ENCODE results near the gene GPR55.

The GPR55 gene

GRCh38 chr2:230901006-230901405 is 24.0 kb downstream of the GPR55 start:
- no peak overlapping the region for H3K4me3 ChIP-seq (ENCODE audit: control insufficient read depth, low read depth, low read length)
- no peak for TF ChIP-seq CTCF (IDR thresholded peaks at IDR 0.05; ENCODE audit: control insufficient read depth, insufficient read depth, low read depth, low read length, missing control alignments)
- DNase-seq (ENCODE audit: low read depth), result no peak

DNA sequence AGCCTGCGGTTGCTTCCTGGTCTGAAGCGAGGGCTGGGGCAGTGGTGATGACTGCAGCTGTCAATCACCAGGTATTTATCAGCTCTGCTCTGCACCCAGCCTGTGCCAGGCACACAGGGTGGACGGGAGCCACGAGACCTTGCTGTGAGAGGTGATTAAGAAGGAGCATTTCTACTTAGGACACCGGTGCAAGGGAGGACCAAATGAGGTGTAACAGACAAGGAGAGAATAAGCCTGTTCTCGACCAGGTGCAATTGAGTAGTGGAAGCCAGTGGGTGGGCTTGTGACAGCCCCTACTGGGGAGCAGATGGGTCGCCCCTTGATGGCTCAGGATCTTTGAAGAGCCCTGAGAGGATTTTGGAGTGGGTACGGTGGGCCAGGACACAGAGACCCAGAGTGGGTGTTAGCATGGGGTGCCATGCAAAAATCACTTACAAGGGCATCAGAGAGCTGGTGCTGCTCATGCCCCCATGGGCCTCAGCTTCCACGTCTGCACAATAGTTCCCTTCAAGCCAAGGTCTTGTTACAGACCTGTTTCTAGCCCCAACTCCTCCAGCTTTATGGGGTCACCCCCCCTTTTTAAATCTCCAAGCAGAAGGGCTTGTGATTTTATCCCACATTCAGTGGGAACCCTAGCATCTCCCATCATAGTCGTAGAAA is 24.6 kb downstream of the GPR55 start:
- no peak for DNase-seq (ENCODE audit: low read depth)
- no peak overlapping the region for H3K4me3 ChIP-seq (ENCODE audit: control insufficient read depth, low read depth, low read length)
- no peak for TF ChIP-seq CTCF (IDR thresholded peaks at IDR 0.05; ENCODE audit: control insufficient read depth, insufficient read depth, low read depth, low read length, missing control alignments)

- no peak for TF ChIP-seq CTCF (IDR thresholded peaks at IDR 0.05; ENCODE audit: control insufficient read depth, insufficient read depth, low read depth, low read length, missing control alignments)
These were observed 25.3 kb downstream of the GPR55 start for GRCh38 chr2:230899786-230900185.

DNA sequence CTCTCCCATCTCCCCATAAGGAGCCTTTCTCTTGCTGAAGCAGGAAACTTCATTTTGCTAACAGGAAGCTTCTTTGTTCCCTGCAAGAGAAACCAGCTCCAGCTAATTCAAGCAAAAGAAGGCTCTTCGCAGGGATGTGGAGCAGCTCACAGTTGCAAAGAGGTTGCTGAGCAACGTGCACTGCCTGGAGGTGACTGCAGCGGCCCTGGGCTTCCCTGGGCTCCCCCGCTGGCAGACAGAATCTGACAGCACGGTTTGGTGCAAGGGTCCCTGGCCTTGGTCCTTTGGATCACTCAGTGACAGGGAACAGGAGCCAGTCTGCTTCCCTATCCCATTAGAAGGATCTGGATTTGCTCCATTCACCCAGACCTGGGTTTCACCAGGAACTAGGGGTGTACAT is 25.8 kb downstream of the GPR55 start:
- TF ChIP-seq CTCF (IDR thresholded peaks at IDR 0.05; ENCODE audit: control insufficient read depth, insufficient read depth, low read depth, low read length, missing control alignments), result no peak
- H3K4me3 ChIP-seq (ENCODE audit: control insufficient read depth, low read depth, low read length), result no peak overlapping the region
- no peak for DNase-seq (ENCODE audit: low read depth)

More at GRCh38 chr2:230899786-230900185, 25.3 kb downstream of the GPR55 start:
- no peak overlapping the region for H3K4me3 ChIP-seq (ENCODE audit: control insufficient read depth, low read depth, low read length)
- DNase-seq (ENCODE audit: low read depth), result no peak

- H3K4me3 ChIP-seq (ENCODE audit: control insufficient read depth, low read depth, low read length), result no peak overlapping the region
- no peak for DNase-seq (ENCODE audit: low read depth)
- no peak for TF ChIP-seq CTCF (IDR thresholded peaks at IDR 0.05; ENCODE audit: control insufficient read depth, insufficient read depth, low read depth, low read length, missing control alignments)
These were observed 26.3 kb downstream of the GPR55 start for GRCh38 chr2:230898713-230899091.

DNA sequence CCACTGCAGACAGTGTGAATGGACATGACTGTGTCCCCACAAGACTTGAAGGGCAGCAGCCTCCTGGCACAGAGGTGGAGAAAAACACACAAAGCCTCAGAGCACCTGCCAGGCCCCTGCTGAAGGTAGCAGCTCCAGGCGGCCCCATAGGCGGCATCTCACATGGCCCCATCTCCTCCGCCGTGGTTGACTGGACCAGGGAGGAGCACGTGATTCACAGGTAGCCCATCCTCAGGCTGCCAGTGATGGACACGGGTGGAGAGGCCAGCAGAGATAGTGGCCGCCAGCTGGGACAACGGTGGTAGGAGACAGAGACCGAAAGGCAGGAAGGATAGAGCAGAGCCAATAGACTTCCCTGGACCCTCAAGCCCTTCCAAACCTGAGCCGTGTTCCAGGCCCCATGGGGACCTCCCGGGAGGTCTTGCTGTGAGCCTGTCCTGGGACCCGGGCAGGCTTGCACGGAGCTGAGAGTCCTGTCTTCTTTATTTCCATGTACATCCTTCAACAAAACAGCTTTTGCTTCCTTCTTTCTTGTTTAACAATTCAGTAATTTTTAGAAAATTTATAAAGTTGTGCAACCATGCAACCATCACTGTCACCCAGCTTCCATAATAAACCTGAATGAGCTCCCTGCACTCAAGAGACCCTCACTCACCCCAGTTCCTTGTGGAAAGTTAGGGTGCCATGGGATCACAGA is 26.9 kb downstream of the GPR55 start:
- no peak overlapping the region for H3K4me3 ChIP-seq (ENCODE audit: control insufficient read depth, low read depth, low read length)
- DNase-seq (ENCODE audit: low read depth), result no peak
- no peak for TF ChIP-seq CTCF (IDR thresholded peaks at IDR 0.05; ENCODE audit: control insufficient read depth, insufficient read depth, low read depth, low read length, missing control alignments)
